Endothelial cell of umbilical vein (primary cell): Measurements from ENCODE around the gene TMEM273.

Source experiments
- EZH2 ChIP-seq: IDR thresholded peaks from 2 replicates; pipeline ENCODE4 v1.6.1; 2012; ENCODE audit warnings: borderline replicate concordance, low read depth, mild to moderate bottlenecking, moderate library complexity, low read length, inconsistent platforms; ENCODE audit not compliant: severe bottlenecking
- FOS ChIP-seq: IDR thresholded peaks from 2 replicates; pipeline ENCODE4 v1.6.1; 2011; ENCODE audit warnings: mild to moderate bottlenecking, low read length, moderate library complexity, borderline replicate concordance; ENCODE audit not compliant: insufficient read depth
- GATA2 ChIP-seq: IDR thresholded peaks from 2 replicates; pipeline ENCODE4 v1.7.0; 2011; ENCODE audit warnings: low read depth, mild to moderate bottlenecking, moderate library complexity, mixed read lengths, low read length; ENCODE audit not compliant: insufficient read length, insufficient read depth
- JUN ChIP-seq: IDR thresholded peaks from 2 replicates; pipeline ENCODE4 v1.6.1; 2011; ENCODE audit warnings: borderline replicate concordance, low read depth; ENCODE audit not compliant: insufficient read length, insufficient read depth
- MYC ChIP-seq: IDR thresholded peaks from one replicate; pipeline ENCODE4 v1.6.1; 2011; ENCODE audit warnings: mild to moderate bottlenecking, low read depth, low read length
- POLR2A ChIP-seq: IDR thresholded peaks from 2 replicates; pipeline ENCODE4 v1.6.1; 2012; ENCODE audit warnings: low read depth, mild to moderate bottlenecking, control low read depth, low read length
- POLR2AphosphoS5 ChIP-seq: IDR thresholded peaks from 2 replicates; pipeline ENCODE4 v1.6.1; 2012; ENCODE audit warnings: low read depth, mild to moderate bottlenecking, control low read depth, low read length, moderate library complexity; ENCODE audit not compliant: insufficient read depth
- TF ChIP-seq, protein P1 (sequence below), 2 donors: IDR thresholded peaks; 1 replicate in 1 of 2; 2 replicates in 1 of 2; pipeline ENCODE4 v1.5.1; 2011; ENCODE audit warnings: low read length in 2 of 2, mild to moderate bottlenecking in 2 of 2, moderate library complexity in 2 of 2, control low read depth in 1 of 2, inconsistent platforms in 1 of 2, low read depth in 1 of 2; ENCODE audit not compliant: insufficient read depth in 1 of 2; ENCODE audit errors: extremely low read depth in 1 of 2
- TF ChIP-seq, protein P2 (sequence below): IDR thresholded peaks from 2 replicates; pipeline ENCODE4 v1.6.1; 2011; ENCODE audit not compliant: insufficient read depth, insufficient read length

DNA sequence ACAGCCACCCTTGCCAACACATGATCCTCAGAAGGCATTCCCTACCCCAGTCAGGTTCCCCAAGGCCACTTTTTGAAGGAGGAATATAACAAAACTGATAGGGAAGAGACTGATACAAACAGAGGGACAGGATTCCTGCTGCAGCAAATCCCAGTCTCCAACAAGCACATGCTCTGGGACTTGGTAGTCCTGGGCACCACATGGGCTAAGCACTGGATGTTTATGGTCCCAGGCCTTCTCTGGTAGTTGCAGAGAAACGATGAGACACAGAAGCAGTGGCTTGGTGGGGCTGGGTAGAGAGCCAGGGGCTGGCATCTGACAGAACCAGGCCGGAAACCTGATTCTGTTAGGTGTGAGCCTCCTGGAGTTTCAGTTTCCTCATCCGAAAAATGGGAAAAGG, 76.1 kb downstream of the TMEM273 start:
- TF ChIP-seq, protein P1, sequence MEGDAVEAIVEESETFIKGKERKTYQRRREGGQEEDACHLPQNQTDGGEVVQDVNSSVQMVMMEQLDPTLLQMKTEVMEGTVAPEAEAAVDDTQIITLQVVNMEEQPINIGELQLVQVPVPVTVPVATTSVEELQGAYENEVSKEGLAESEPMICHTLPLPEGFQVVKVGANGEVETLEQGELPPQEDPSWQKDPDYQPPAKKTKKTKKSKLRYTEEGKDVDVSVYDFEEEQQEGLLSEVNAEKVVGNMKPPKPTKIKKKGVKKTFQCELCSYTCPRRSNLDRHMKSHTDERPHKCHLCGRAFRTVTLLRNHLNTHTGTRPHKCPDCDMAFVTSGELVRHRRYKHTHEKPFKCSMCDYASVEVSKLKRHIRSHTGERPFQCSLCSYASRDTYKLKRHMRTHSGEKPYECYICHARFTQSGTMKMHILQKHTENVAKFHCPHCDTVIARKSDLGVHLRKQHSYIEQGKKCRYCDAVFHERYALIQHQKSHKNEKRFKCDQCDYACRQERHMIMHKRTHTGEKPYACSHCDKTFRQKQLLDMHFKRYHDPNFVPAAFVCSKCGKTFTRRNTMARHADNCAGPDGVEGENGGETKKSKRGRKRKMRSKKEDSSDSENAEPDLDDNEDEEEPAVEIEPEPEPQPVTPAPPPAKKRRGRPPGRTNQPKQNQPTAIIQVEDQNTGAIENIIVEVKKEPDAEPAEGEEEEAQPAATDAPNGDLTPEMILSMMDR (IDR thresholded peaks at IDR 0.05; ENCODE audit: extremely low read depth in 1 of 2, insufficient read depth in 1 of 2, low read depth in 1 of 2, low read length in 2 of 2) = no peak
- TF ChIP-seq FOS = no peak
- TF ChIP-seq, protein P2, sequence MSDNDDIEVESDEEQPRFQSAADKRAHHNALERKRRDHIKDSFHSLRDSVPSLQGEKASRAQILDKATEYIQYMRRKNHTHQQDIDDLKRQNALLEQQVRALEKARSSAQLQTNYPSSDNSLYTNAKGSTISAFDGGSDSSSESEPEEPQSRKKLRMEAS = no peak
- no peak for TF ChIP-seq POLR2AphosphoS5
- TF ChIP-seq EZH2 = no peak
- TF ChIP-seq POLR2A = no peak
- no peak for TF ChIP-seq MYC
- TF ChIP-seq GATA2 = no peak
- TF ChIP-seq JUN = no peak
